SKM-1 (cell line): ENCODE results near the gene FZD10.

ENCODE experiments used
- DNase-seq: peaks from one replicate; lab custom pipeline; 2025; ENCODE audit not compliant: unreplicated experiment; lab: John Stamatoyannopoulos, UW

FZD10 gene

DNA sequence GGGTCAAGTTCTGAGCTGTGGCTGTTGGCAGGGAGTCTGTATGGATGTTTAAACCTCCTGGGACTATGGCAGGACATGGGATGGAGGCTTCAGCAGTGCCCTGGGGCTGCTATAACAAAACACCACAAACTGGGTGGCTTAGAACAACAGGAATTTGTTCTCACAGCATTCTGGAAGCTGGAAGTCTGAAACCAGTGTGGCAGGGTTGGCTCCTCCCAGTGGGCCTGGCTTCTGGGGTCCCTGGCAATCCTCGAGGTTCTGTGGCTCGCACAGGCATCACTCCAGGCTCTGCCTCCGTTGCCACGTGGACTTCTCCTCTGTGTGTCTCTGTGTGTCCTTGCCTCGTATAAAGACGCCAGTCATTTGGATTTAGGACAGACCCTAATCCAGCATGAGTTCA is 39.9 kb downstream of the FZD10 start:
- no peak for DNase-seq

DNA sequence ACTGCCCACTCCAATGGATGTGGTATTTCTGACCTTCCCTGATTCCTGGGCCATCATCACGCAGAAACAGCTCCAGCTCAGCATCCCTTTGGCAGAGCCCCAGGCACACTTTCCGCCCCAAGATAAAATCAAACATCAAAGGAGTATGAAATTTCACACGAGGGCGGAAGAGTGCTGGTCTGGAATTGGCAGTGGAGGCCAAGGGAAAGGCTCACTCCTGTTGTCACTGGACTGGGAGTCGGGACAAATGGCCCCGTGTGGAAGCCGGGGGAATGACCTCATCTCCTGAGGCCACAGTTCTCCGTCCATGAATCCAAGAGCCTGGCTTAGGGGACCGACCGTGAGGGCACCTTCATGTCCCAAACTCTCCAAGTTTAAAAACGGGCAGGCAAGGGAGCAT is 40.9 kb downstream of the FZD10 start:
- DNase-seq, result no peak

DNA sequence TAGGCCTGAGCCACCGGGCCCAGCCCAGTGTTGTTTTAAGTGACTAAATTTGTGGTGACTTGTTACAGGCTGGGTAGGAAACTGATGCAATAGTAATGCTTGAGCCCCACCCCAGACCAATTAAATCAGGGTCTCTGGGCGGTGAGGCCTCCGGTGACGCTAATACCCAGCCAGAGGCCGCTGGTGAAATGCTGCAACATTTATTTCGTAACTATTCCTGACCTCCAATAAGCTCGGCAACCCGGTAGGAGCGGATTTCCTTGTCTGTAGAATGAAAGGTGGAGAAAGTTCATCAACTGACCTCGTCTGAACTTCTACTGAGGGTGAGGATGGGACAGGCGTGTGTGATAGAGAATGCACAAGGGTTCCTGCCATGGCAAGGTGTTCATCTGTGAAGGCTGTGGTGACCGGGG is 42.3 kb downstream of the FZD10 start:
- DNase-seq, result no peak

DNA sequence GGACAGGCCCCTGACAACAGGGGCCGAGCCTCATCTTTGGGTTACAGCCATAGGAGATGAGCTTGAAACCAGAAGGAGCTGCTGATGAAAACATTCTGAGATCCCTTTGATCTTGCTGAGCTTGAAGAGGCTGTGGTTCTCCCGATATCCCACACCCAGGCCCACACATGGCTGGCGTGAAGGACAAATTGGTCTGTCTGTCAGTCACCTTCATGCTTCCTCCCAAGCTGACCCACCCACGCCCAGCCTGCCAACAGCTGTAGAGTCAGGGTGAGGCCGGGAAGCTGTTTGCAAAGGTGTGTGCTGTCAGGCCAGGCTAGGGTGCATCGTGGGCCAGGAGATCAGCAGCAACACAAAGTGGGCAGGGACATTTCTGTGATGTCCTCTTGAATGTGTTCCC is 43.2 kb downstream of the FZD10 start:
- no peak for DNase-seq

DNA sequence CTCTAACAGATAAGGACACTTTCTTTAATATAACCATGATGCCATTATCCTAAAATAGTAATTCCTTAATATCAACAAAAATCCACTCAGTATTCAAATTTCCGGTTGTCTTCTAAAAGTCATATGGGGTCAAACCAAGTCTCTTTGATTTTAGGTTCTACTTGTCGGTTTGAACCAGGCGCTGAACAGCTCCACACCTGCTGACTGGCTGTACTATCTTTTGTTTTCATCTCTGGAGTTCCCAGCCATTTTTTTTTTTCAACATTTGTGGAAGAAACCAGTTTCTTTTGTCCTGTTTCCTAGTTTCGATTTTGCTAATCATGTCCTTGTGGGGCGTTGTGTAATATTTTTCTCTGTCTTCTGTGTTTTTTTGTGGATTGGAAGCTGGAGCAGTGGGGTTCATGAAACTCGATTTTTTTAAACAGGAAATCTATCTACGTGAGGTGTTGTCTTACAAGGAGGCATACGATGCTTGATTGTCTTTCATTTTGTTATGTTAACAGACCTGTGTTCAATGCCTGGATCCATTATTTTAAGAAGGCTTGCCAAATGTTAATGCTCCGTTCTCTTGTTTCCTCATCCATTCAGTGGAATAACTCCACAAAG is 50.2 kb downstream of the FZD10 start:
- DNase-seq, result no peak

DNA sequence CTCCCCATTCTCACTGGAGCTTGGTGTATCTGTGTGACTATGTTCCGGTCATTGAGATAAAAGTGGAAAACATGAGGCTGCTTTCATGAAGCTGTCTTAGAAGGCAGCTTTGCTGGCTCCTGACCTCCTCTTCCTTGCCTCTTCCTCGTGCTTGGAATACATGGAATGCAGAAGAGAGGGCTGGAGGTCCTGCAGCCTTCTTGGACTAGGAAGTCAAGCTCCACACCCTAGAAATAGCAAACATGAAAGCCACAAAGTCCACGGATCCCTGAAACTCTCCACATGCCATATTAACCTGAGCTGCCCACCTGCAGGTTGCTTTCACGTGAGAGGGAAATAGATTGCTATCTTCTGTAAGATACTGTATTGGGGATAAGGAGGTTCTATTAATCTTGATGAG is 51.0 kb downstream of the FZD10 start:
- no peak for DNase-seq

DNA sequence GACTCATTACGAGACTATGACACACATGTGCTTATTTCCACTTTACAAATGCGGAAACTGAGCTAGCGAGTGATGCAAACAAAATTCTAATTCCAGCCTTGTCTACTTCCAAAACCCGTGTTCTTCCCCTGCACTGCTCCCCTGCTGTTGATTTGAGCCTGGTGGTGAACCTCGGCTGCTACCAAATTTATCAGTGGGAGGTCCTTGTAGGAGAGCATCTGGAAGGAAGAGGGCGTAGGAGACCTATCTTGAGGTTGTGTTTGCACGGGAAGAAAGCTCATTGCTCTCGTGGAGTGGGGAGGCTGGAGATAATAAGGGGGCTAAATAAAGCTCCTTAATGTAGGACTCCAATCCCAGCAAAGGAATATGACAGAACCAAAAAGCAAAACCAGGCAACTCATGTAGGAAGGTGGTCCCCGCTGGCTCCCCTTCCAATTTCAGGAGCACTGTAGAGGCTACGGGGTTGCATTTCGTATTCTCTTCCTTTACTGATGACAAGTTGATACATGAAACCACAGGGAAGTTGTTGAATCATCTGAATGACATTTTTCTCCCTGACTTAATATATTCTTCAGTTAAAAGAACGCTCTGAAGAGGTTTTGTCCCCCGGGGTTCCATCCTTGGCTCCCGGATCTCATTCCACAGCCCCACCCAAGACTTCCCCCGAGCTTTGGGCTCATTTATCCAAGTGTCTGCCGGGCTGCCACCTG is 52.6 kb downstream of the FZD10 start:
- no peak for DNase-seq
